ENCODE measurements around the gene CDK14. TPM values are rescaled to one million over a fixed set of nuclear protein-coding genes. Genes with fewer than 3 reads are reported as not detected.

The CDK14 gene
- total and polyA plus RNA-seq, 2 donors (not counting 1 experiment from before 2014, with no cell fraction given), result 23.6 to 41.1 TPM

GRCh38 chr7:90889644-90890043 is 293.5 kb downstream of the CDK14 start:
- Histone ChIP-seq H3K27ac (ENCODE audit: insufficient read depth, low read length) (no peak overlapping the region), H3K79me2 (ENCODE audit: control insufficient read depth, insufficient read depth, low read length) (no peaks in the 10 kb centered on the region), H3K27me3 (ENCODE audit: control insufficient read depth, insufficient read depth, low read length) (no peaks in the 10 kb centered on the region), H3K4me3 (replicated peaks in 1 of 4; ENCODE audit: control extremely low read depth in 1 of 4, insufficient read depth in 1 of 4, low read depth in 3 of 4, low read length in 4 of 4) (no peak overlapping the region), H3K36me3 (ENCODE audit: control insufficient read depth, insufficient read depth, low read length) (no peaks in the 10 kb centered on the region), H2AFZ (ENCODE audit: low read length) (no peak overlapping the region), H3K9ac (ENCODE audit: insufficient read depth, low read length) (no peak overlapping the region), H3K4me1 (ENCODE audit: control insufficient read depth, extremely low read depth, insufficient read depth, low read length) (no peaks in the 10 kb centered on the region), H3K9me3 (ENCODE audit: control insufficient read depth, insufficient read depth, low read depth, low read length) (no peaks in the 10 kb centered on the region), H3K4me2 (ENCODE audit: extremely low read depth, insufficient read depth, low read length) (no peak overlapping the region), H4K20me1 (ENCODE audit: control insufficient read depth, extremely low read depth, insufficient read depth, low read length) (no peaks in the 10 kb centered on the region)
- peak in 1 of 2 donors; percentile 19 for DNase-seq (ENCODE audit: low read depth in 2 of 2)
- TF ChIP-seq CTCF (conservative IDR thresholded peaks at IDR 0.05 in 1 of 2, IDR thresholded peaks at IDR 0.05 in 1 of 2; ENCODE audit: low read depth in 1 of 2, low read length in 2 of 2), result no peak
- TF ChIP-seq EZH2 (IDR thresholded peaks at IDR 0.05; ENCODE audit: low read length, missing control alignments), result no peak

- Histone ChIP-seq H3K36me3 (ENCODE audit: control insufficient read depth, insufficient read depth, low read length) (no peaks in the 10 kb centered on the region), H3K4me1 (ENCODE audit: control insufficient read depth, extremely low read depth, insufficient read depth, low read length) (no peaks in the 10 kb centered on the region), H4K20me1 (ENCODE audit: control insufficient read depth, extremely low read depth, insufficient read depth, low read length) (no peaks in the 10 kb centered on the region), H3K9ac (ENCODE audit: insufficient read depth, low read length) (no peak overlapping the region), H3K4me3 (replicated peaks in 1 of 4; ENCODE audit: control extremely low read depth in 1 of 4, insufficient read depth in 1 of 4, low read depth in 3 of 4, low read length in 4 of 4) (no peak overlapping the region), H3K27ac (ENCODE audit: insufficient read depth, low read length) (no peak overlapping the region), H2AFZ (ENCODE audit: low read length) (no peak overlapping the region), H3K27me3 (ENCODE audit: control insufficient read depth, insufficient read depth, low read length) (no peaks in the 10 kb centered on the region), H3K79me2 (ENCODE audit: control insufficient read depth, insufficient read depth, low read length) (no peaks in the 10 kb centered on the region), H3K9me3 (ENCODE audit: control insufficient read depth, insufficient read depth, low read depth, low read length) (no peaks in the 10 kb centered on the region), H3K4me2 (ENCODE audit: extremely low read depth, insufficient read depth, low read length) (no peak overlapping the region)
- no peak for DNase-seq (ENCODE audit: low read depth in 2 of 2)
- no peak for TF ChIP-seq CTCF (conservative IDR thresholded peaks at IDR 0.05 in 1 of 2, IDR thresholded peaks at IDR 0.05 in 1 of 2; ENCODE audit: low read depth in 1 of 2, low read length in 2 of 2)
- no peak for TF ChIP-seq EZH2 (IDR thresholded peaks at IDR 0.05; ENCODE audit: low read length, missing control alignments)
These were observed 295.4 kb downstream of the CDK14 start for GRCh38 chr7:90891529-90891928.

GRCh38 chr7:90892213-90892612 is 296.1 kb downstream of the CDK14 start:
- no peak overlapping the region for H3K4me2 ChIP-seq (ENCODE audit: extremely low read depth, insufficient read depth, low read length)
- H3K27me3 ChIP-seq (ENCODE audit: control insufficient read depth, insufficient read depth, low read length), result no peaks in the 10 kb centered on the region
- TF ChIP-seq EZH2 (IDR thresholded peaks at IDR 0.05; ENCODE audit: low read length, missing control alignments) (no peak), CTCF (conservative IDR thresholded peaks at IDR 0.05 in 1 of 2, IDR thresholded peaks at IDR 0.05 in 1 of 2; ENCODE audit: low read depth in 1 of 2, low read length in 2 of 2) (no peak)
- no peaks in the 10 kb centered on the region for H3K9me3 ChIP-seq (ENCODE audit: control insufficient read depth, insufficient read depth, low read depth, low read length)
- no peak overlapping the region for H3K27ac ChIP-seq (ENCODE audit: insufficient read depth, low read length)
- no peak overlapping the region for H2AFZ ChIP-seq (ENCODE audit: low read length)
- DNase-seq (ENCODE audit: low read depth in 2 of 2), result peak; percentile 11 to 29
- H3K4me3 ChIP-seq (replicated peaks in 1 of 4; ENCODE audit: control extremely low read depth in 1 of 4, insufficient read depth in 1 of 4, low read depth in 3 of 4, low read length in 4 of 4), result no peak overlapping the region
- no peak overlapping the region for H3K9ac ChIP-seq (ENCODE audit: insufficient read depth, low read length)
- no peaks in the 10 kb centered on the region for H3K79me2 ChIP-seq (ENCODE audit: control insufficient read depth, insufficient read depth, low read length)
- H3K4me1 ChIP-seq (ENCODE audit: control insufficient read depth, extremely low read depth, insufficient read depth, low read length), result no peaks in the 10 kb centered on the region
- no peaks in the 10 kb centered on the region for H4K20me1 ChIP-seq (ENCODE audit: control insufficient read depth, extremely low read depth, insufficient read depth, low read length)
- no peaks in the 10 kb centered on the region for H3K36me3 ChIP-seq (ENCODE audit: control insufficient read depth, insufficient read depth, low read length)

All from fibroblast of lung (primary cell).